ENCODE results near the gene EGFR. TPM values are rescaled to one million over a fixed set of nuclear protein-coding genes. Genes with fewer than 3 reads are reported as not detected.

The EGFR gene
- total RNA-seq, 1 donor from 2014 or later: 12.8 TPM

DNA sequence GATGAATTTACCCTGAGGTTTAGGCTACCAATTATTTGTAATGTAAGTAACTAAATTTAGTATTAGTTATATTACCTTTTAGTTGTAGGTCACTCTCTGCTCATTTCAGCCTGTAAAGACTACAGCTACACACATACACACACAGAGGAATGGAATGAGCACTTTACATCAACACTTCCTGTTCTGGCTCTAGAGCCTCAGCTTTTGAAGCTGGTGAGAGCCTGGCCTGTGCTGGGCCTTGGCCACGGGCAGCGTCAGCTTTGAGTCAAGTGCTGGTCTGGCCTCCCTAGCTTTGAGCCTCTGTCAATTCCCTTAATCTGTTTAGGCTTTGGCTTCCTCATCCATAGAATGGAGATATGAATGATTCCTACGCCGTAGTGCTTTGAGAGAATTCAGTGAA lies 141.7 kb downstream of the EGFR start:
- H3K27ac Mint-ChIP-seq (ENCODE audit: unreplicated experiment): no peak overlapping the region
- no peaks in the 10 kb centered on the region for H3K9me3 Mint-ChIP-seq (ENCODE audit: unreplicated experiment)
- no peak overlapping the region for H3K4me3 Mint-ChIP-seq (ENCODE audit: unreplicated experiment)
- no peaks in the 10 kb centered on the region for H3K36me3 Mint-ChIP-seq (ENCODE audit: unreplicated experiment)
- TF ChIP-seq, protein P1, sequence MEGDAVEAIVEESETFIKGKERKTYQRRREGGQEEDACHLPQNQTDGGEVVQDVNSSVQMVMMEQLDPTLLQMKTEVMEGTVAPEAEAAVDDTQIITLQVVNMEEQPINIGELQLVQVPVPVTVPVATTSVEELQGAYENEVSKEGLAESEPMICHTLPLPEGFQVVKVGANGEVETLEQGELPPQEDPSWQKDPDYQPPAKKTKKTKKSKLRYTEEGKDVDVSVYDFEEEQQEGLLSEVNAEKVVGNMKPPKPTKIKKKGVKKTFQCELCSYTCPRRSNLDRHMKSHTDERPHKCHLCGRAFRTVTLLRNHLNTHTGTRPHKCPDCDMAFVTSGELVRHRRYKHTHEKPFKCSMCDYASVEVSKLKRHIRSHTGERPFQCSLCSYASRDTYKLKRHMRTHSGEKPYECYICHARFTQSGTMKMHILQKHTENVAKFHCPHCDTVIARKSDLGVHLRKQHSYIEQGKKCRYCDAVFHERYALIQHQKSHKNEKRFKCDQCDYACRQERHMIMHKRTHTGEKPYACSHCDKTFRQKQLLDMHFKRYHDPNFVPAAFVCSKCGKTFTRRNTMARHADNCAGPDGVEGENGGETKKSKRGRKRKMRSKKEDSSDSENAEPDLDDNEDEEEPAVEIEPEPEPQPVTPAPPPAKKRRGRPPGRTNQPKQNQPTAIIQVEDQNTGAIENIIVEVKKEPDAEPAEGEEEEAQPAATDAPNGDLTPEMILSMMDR (IDR thresholded peaks at IDR 0.05; ENCODE audit: partially characterized antibody, unreplicated experiment): no peak
- DNase-seq: no peak
- H3K27me3 Mint-ChIP-seq (ENCODE audit: unreplicated experiment): peaks cover 3% of the 10 kb centered on the region
- no peaks in the 10 kb centered on the region for H3K4me1 Mint-ChIP-seq (ENCODE audit: low read depth, unreplicated experiment)

DNA sequence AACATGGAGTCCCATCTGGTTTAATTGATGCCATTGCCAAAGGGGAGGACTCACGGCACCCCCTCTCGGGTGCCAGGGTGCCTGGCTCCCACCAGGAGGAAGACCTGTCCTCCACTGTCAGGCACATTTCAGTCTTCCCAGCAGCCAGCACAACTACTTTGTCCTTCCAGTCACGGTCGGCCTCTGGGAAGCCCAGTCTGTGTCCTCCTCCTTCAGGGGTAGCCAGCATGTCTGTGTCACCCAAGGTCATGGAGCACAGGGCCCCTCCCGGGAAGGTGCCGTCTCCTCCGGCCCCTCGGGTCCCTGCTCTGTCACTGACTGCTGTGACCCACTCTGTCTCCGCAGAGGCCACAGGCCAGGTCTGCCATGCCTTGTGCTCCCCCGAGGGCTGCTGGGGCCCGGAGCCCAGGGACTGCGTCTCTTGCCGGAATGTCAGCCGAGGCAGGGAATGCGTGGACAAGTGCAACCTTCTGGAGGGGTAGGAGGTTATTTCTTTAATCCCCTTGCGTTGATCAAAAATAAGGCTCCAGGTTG lies 142.4 kb downstream of the EGFR start:
- TF ChIP-seq, protein P1 (IDR thresholded peaks at IDR 0.05; ENCODE audit: partially characterized antibody, unreplicated experiment): no peak
- peaks cover 3% of the 10 kb centered on the region for H3K27me3 Mint-ChIP-seq (ENCODE audit: unreplicated experiment)
- no peaks in the 10 kb centered on the region for H3K4me1 Mint-ChIP-seq (ENCODE audit: low read depth, unreplicated experiment)
- DNase-seq: no peak
- no peaks in the 10 kb centered on the region for H3K9me3 Mint-ChIP-seq (ENCODE audit: unreplicated experiment)
- no peak overlapping the region for H3K4me3 Mint-ChIP-seq (ENCODE audit: unreplicated experiment)
- H3K27ac Mint-ChIP-seq (ENCODE audit: unreplicated experiment): no peak overlapping the region
- no peaks in the 10 kb centered on the region for H3K36me3 Mint-ChIP-seq (ENCODE audit: unreplicated experiment)

DNA sequence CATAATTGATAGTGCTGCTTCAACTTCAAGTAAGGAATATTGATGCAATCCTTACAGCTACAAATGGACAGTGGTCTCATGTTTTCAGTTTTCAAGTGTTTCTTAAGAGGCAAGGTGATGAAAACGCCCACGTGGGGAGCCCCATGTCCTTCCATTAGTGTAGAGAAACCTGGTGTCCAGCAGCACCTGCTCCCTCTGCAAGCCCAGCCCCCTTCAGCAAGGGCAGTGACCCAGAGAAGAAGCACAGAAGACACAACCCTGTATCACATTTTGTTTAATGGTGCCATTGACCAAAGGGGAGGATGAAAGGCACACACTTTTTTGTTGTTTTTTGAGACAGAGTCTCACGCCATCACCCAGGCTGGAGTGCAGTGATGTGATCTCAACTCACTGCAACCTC lies 143.7 kb downstream of the EGFR start:
- H3K9me3 Mint-ChIP-seq (ENCODE audit: unreplicated experiment): peaks cover 2% of the 10 kb centered on the region
- H3K36me3 Mint-ChIP-seq (ENCODE audit: unreplicated experiment): no peaks in the 10 kb centered on the region
- DNase-seq: no peak
- no peak overlapping the region for H3K27ac Mint-ChIP-seq (ENCODE audit: unreplicated experiment)
- no peak overlapping the region for H3K4me3 Mint-ChIP-seq (ENCODE audit: unreplicated experiment)
- no peaks in the 10 kb centered on the region for H3K4me1 Mint-ChIP-seq (ENCODE audit: low read depth, unreplicated experiment)
- H3K27me3 Mint-ChIP-seq (ENCODE audit: unreplicated experiment): peaks cover 6% of the 10 kb centered on the region
- TF ChIP-seq, protein P1 (IDR thresholded peaks at IDR 0.05; ENCODE audit: partially characterized antibody, unreplicated experiment): no peak

DNA sequence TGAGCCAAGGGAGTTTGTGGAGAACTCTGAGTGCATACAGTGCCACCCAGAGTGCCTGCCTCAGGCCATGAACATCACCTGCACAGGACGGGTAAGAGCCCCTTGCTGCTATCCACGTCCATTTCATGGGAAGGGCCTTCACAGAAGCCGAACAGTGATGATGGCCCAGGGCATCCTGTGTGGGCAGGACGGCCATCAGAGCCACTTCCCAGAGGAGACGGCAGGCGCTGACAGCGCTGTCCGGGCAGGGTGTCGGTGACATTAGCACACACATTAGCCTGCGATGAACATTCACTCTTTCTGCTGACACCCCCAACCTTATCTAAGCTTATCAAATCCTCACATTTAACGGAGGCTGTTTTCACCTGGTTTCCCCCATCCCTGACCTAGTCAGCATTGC lies 144.9 kb downstream of the EGFR start:
- H3K4me1 Mint-ChIP-seq (ENCODE audit: low read depth, unreplicated experiment): no peaks in the 10 kb centered on the region
- TF ChIP-seq, protein P1 (IDR thresholded peaks at IDR 0.05; ENCODE audit: partially characterized antibody, unreplicated experiment): no peak
- peaks cover 2% of the 10 kb centered on the region for H3K9me3 Mint-ChIP-seq (ENCODE audit: unreplicated experiment)
- H3K27ac Mint-ChIP-seq (ENCODE audit: unreplicated experiment): no peak overlapping the region
- no peak for DNase-seq
- H3K4me3 Mint-ChIP-seq (ENCODE audit: unreplicated experiment): no peak overlapping the region
- H3K36me3 Mint-ChIP-seq (ENCODE audit: unreplicated experiment): no peaks in the 10 kb centered on the region
- peaks cover 6% of the 10 kb centered on the region for H3K27me3 Mint-ChIP-seq (ENCODE audit: unreplicated experiment)

DNA sequence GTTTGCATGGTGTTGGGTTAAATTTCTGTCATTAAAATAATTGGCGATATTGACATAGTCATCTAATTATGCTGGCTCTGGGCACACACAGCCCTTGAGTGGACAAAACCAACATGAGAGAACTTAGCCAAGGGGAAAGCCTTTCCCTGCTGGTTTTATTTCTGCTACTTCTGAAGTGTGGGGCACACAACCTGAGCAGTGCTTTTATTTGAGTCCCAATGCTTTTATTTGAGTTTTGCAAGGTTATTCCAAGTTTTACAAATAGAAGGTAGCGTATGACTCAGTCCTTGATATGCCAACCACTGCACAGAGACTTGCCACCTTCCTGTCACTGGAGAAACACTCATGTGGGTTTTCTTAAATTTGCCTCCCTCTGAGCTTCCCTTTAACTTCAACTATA lies 145.7 kb downstream of the EGFR start:
- no peaks in the 10 kb centered on the region for H3K4me1 Mint-ChIP-seq (ENCODE audit: low read depth, unreplicated experiment)
- H3K27me3 Mint-ChIP-seq (ENCODE audit: unreplicated experiment): peaks cover 6% of the 10 kb centered on the region
- H3K36me3 Mint-ChIP-seq (ENCODE audit: unreplicated experiment): no peaks in the 10 kb centered on the region
- H3K27ac Mint-ChIP-seq (ENCODE audit: unreplicated experiment): no peak overlapping the region
- no peak for DNase-seq
- H3K4me3 Mint-ChIP-seq (ENCODE audit: unreplicated experiment): no peak overlapping the region
- peaks cover 2% of the 10 kb centered on the region for H3K9me3 Mint-ChIP-seq (ENCODE audit: unreplicated experiment)
- TF ChIP-seq, protein P1 (IDR thresholded peaks at IDR 0.05; ENCODE audit: partially characterized antibody, unreplicated experiment): no peak
